Measurements from ENCODE around the gene NBPF11.
"Not testable (repeated sequence)": the region's sequence is repeated elsewhere in the genome, so short reads cannot be mapped to it uniquely, and the experiment has no call there.

Gene NBPF11

GRCh38 chr1:148151911-148152656, at the start of gene NBPF11:
NBPF11 (minus strand) TSS chr1:148152281; CDS start chr1:148127003, 25,278 bp downstream.
- DNase-seq (ENCODE audit: low read depth, low spot score), result peak; percentile 90

- DNase-seq (ENCODE audit: low read depth, low spot score), result not testable (repeated sequence)
Observed at GRCh38 chr1:148197396-148197795, 45.3 kb upstream of the NBPF11 start.

GRCh38 chr1:148196949-148197348, 44.9 kb upstream of the NBPF11 start:
- not testable (repeated sequence) for DNase-seq (ENCODE audit: low read depth, low spot score)

- DNase-seq (ENCODE audit: low read depth, low spot score), result not testable (repeated sequence)
Observed at GRCh38 chr1:148195115-148195514, 43.0 kb upstream of the NBPF11 start.

- DNase-seq (ENCODE audit: low read depth, low spot score), result not testable (repeated sequence)
Observed at GRCh38 chr1:148188768-148189167, 36.7 kb upstream of the NBPF11 start.

GRCh38 chr1:148178682-148179081, 26.6 kb upstream of the NBPF11 start:
- not testable (repeated sequence) for DNase-seq (ENCODE audit: low read depth, low spot score)

- not testable (repeated sequence) for DNase-seq (ENCODE audit: low read depth, low spot score)
Observed at GRCh38 chr1:148175414-148175813, 23.3 kb upstream of the NBPF11 start.

GRCh38 chr1:148171995-148172394, 19.9 kb upstream of the NBPF11 start:
- not testable (repeated sequence) for DNase-seq (ENCODE audit: low read depth, low spot score)

- no peak for DNase-seq (ENCODE audit: low read depth, low spot score)
Observed at GRCh38 chr1:148166558-148167492, 14.7 kb upstream of the NBPF11 start.

- no peak for DNase-seq (ENCODE audit: low read depth, low spot score)
Observed at GRCh38 chr1:148162363-148162762, 10.3 kb upstream of the NBPF11 start.

- no peak for DNase-seq (ENCODE audit: low read depth, low spot score)
Observed at GRCh38 chr1:148161053-148161901, 9.2 kb upstream of the NBPF11 start.

- no peak for DNase-seq (ENCODE audit: low read depth, low spot score)
Observed at GRCh38 chr1:148160343-148161052, 8.4 kb upstream of the NBPF11 start.

- no peak for DNase-seq (ENCODE audit: low read depth, low spot score)
Observed at GRCh38 chr1:148160048-148160342, 7.9 kb upstream of the NBPF11 start.

- DNase-seq (ENCODE audit: low read depth, low spot score), result no peak
Observed at GRCh38 chr1:148158341-148159003, 6.4 kb upstream of the NBPF11 start.

- not testable (repeated sequence) for DNase-seq (ENCODE audit: low read depth, low spot score)
Observed at GRCh38 chr1:148157803-148158202, 5.7 kb upstream of the NBPF11 start.

GRCh38 chr1:148155494-148156275, 3.6 kb upstream of the NBPF11 start:
- DNase-seq (ENCODE audit: low read depth, low spot score), result not testable (repeated sequence)

- DNase-seq (ENCODE audit: low read depth, low spot score), result not testable (repeated sequence)
Observed at GRCh38 chr1:148152795-148153194, 714 bp upstream of the NBPF11 start.

GRCh38 chr1:148151371-148151819, 686 bp downstream of the NBPF11 start:
- peak; percentile 58 for DNase-seq (ENCODE audit: low read depth, low spot score)

GRCh38 chr1:148150945-148151344, 1.1 kb downstream of the NBPF11 start:
- DNase-seq (ENCODE audit: low read depth, low spot score), result peak; percentile 59

- not testable (repeated sequence) for DNase-seq (ENCODE audit: low read depth, low spot score)
Observed at GRCh38 chr1:148150014-148150413, 2.1 kb downstream of the NBPF11 start.

Measured in astrocyte of the hippocampus (primary cell).